Activated CD8-positive, alpha-beta memory T cell treated with anti-CD3 and anti-CD28 coated beads, Interleukin-2, amount 50 U/mL, for 24 hours (primary cell): Measurements from ENCODE around the gene ALG6.

Experiments
- DNase-seq: peaks from one replicate; pipeline ENCODE4 v3.0.0-alpha.2; 2020; ENCODE audit errors: extremely low read depth

Gene ALG6

DNA sequence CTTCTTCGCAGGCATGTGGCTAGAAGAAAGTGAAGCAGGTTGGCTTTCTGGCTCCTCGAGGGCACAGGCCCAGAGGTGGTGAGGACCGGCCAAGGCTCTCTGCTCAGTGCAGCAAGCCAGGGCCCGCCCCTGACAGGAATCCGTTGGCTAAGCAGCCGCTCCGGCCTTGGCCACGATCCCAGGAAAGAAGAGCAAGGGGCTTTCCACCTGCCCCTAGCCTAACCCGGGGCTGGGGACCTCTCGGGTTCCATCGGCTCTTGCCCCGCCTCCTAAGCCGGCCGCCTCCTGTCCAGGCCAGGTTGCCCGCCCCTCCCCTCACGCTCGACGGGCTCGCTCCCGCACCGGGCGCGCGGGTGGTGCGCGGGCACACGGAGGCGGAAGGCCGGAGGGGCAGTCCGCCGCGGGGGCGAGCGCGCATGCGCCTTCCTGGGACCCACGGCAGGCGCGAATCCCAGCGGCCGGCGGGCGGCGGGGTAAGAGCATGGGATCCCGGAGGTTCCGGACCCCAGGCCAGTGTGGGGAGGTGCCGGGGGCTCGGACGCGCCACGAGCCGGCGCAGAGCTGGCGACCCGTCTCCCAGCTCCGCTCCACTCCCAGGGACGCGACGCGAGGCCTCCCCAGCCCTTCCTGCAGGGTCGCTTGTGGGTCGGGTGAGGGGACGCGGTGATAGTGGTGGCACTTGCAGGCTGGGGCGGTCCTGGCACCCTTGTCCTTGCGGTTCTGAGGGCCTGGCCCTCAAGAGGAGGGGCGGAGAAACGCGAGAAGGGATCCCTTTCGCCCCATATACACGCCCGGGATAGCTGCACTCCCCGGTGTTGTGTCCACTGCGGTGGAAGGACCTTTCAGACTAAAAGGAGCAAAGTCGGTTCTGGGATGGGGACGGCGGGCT is at the start of gene ALG6:
ALG6 (plus strand) TSS at position 413 of the 889 bp plus-strand sequence. CDS start 3,351 bp downstream, outside the sequence.
- peak; percentile 77 for DNase-seq

DNA sequence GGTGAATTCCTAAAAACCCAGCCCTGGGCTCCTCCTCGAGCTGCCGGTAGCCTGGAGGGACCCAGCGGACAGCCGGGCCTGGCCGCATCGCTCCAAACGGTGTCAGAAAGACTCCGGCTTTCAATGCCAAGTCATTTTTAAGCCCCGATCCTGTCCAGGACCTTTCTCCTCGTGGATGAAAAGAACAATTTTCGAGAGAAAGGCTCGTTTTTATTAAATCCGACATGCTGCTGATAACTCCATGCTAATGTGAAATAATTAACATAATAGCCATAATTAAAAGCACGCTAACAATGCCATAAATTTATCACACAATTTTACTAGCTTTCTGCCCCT is 49.6 kb upstream of the ALG6 start:
- no peak for DNase-seq

DNA sequence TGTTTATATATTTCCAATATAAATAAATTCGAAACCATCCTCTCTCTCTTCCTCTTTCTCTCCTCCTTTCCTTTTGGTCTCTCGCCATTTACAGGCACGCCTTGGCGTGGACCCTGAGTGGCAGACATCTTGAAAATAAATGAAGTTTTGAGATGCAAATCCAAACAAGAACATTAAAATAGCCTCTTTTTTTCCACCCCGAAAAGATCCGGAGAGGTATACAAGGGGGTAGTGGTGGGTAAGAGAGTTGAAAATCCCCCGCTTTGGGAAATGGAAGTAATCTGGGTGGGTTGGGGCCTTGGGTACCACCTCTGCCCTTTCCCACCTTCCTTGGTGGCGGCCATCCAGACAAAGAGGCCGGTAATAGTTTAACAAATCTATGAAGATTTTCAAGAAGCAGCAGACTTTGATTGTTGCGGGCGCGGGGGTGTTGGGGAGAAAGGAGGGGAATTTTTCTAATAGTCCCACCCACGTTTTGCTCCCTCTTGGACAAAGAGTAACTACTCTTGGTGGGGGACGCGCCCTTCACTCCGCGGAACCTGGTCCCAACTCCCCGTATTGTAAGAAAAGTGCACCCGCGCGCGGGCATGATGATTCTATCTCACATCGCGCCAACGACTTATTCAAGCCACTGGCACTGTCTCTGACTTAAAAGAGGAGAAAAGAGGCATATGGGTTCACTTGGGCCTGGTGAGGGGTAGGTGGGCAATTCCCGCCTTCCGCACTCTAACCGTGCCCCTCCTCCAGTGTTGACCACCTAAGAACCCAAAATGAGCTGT is 49.0 kb upstream of the ALG6 start:
- no peak for DNase-seq

DNA sequence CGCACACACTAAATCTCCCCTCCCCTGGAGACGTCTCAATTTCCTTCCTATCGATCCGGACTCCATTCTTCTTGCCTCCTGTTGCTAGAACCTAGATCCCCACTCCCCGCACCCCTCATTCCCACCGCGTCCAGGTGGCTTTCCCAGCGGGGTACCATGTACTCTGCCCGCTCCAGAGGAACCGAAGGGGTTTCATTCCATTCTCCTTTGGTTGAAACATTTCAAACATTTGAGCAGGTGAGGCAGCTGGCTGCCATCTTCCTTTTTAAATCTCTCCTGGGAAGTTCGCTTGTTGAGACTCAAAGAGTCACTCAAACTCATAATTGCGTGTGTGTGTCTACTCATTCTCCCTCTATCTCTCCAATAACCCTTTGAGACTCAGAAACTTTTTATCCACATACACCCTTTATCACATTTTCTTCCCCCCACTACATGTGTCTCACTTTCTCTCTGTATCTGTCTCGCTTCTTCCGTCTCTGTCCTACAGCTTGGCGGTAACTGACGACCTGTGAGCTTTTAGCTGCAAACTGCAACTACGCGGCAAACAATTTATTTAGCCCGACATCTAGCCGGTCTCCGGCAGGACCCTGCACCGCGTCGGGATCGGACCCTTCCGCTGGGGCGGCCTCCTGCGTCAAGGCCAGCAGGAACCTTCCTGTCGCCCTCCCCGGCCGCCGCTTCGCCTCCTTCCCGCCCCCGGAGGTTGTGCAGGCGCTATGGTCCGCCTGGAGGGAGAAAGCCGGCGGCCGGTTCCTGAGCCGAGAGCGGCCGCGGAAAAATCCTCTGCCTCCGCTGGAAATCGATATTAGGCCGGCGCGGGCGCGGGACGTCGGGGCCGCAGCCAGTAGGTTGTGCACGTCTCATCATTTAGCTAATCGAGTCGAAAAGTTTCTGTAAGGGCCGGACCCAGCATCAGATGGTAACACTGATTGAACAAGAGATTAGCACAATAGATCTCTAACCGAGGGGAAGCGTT is 48.1 kb upstream of the ALG6 start:
- no peak for DNase-seq

DNA sequence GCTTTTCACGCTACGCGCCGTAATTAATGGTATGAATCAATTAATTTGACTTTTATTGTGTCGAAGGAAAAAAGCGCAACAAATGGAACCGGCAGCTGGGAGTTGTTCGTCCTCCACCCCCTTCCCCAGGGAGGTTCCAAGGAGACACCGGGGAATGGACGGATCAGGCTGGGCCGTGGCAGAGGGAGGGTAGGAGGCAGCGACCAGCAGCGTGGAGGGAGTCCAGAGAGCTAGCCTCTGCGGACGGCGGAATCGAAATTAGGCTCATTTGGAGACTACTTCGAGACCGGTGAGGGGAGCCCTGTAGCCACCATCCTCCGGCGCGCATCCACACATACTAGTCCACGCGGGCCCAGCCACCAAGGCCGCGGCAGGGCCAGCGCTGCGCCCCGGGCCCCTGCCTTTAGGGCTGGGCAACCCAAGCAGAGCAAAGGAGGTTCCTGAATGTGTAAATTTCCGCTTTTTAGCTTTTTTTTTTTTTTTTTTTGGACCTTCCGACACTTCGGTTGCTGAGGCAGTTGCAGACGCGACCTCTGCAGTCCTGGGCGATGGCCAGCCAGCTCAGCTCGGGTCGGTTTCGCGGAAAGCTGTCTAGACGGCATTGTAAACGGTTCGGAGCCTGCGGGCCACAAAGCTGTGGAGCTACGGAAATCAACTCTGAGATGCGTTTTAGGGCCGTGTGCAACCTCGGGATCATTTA is 47.3 kb upstream of the ALG6 start:
- no peak for DNase-seq

DNA sequence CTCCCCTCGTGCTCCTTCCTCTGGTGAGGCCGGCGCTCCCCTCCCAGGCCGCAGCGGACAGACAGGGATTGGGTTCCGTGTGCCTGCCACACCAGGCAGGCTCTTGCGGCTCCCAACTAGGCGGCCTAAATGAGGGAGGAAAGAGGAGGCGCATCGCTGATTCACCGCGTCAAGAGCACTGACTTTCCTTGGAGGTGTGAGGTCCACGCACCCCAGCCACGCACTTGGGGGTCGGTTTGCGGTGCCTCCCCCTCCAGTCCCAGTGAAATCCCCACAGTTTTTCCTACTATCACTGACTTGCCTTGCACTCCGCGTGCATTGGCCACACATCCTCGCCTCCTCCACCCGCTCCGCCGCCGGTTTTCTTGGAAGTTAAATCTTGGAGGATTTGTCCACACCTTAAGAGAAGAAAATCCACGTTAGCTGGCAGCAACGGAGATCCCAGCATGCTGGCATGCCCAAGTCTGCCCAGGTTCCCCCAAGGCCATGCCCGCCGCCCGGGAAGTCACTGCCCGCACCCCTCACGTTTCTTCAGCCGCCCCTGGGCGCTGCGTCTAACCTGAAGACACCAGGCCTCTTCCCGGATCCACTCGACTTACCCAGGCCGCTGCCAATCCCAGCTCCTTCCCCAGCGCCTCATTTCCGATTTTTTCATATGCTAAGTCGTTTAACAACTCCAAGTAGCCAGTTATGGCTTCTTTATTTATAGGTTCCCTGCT is 46.2 kb upstream of the ALG6 start:
- no peak for DNase-seq

DNA sequence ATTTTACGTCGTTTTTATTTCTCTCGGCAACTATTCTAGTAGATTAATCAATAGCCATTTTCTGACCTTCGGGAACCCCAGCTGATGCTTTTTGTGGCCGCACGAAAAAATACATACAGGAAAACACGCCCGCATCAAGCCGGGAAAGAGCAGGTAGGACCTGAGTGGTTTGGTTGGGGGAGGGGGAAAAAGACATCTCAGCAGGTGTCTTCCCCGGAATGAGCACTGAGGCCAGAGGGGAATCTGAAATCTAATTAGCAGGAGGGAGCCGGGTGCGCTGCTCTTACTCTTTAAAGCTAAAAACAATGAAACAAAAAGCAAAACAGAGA is 45.7 kb upstream of the ALG6 start:
- no peak for DNase-seq

DNA sequence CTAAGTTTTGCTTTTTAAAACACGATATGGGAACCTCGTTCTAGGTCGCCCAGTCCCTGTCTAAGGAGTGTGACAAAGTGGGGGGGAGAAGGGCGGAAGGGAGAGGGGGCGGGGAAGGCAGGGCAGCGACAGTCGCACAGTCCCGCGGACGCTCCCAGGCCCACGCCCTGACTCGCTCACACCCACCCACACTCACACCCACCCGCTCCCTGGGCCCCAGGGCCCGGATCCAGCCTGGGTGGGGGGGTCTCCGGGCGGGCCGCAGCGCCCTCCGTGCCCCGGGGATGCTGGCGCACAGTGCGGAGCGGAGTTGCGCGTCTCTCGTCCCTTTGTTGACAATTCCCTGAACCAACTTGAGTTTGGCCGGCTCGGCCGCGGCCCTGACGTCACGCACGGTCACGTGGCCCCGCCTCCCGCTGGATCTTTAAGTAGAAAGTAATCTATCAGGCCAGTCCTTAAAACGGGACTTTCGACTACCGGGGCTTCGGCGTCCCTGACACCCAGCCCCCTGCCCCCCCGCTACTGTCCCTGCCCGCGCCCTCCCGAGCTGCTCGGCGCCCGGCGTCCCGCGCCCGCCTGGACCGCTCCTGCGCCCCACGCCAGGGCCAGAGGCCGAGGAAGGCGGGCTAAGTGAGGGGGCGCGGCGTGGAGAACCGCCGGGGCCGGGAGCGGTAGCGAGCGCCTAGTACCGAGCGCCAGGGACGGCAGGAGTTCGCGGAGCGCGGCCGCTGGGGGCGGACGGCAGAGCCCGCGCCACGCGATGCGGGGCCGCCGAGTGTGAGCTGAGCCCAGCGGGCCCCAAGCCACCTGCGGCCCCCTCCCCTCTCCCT is 45.1 kb upstream of the ALG6 start, which contains the start of gene FOXD3:
FOXD3 (plus strand) TSS at position 454 of the 830 bp plus-strand sequence. CDS start 492 bp downstream, outside the sequence.
- DNase-seq, result no peak

DNA sequence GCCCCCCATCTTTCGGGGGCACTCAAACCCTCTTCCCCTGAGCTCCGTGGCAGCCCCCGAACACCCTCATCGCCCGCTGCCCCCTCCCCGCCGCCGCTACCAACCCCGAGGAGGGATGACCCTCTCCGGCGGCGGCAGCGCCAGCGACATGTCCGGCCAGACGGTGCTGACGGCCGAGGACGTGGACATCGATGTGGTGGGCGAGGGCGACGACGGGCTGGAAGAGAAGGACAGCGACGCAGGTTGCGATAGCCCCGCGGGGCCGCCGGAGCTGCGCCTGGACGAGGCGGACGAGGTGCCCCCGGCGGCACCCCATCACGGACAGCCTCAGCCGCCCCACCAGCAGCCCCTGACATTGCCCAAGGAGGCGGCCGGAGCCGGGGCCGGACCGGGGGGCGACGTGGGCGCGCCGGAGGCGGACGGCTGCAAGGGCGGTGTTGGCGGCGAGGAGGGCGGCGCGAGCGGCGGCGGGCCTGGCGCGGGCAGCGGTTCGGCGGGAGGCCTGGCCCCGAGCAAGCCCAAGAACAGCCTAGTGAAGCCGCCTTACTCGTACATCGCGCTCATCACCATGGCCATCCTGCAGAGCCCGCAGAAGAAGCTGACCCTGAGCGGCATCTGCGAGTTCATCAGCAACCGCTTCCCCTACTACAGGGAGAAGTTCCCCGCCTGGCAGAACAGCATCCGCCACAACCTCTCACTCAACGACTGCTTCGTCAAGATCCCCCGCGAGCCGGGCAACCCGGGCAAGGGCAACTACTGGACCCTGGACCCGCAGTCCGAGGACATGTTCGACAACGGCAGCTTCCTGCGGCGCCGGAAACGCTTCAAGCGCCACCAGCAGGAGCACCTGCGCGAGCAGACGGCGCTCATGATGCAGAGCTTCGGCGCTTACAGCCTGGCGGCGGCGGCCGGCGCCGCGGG is 44.2 kb upstream of the ALG6 start:
- no peak for DNase-seq

DNA sequence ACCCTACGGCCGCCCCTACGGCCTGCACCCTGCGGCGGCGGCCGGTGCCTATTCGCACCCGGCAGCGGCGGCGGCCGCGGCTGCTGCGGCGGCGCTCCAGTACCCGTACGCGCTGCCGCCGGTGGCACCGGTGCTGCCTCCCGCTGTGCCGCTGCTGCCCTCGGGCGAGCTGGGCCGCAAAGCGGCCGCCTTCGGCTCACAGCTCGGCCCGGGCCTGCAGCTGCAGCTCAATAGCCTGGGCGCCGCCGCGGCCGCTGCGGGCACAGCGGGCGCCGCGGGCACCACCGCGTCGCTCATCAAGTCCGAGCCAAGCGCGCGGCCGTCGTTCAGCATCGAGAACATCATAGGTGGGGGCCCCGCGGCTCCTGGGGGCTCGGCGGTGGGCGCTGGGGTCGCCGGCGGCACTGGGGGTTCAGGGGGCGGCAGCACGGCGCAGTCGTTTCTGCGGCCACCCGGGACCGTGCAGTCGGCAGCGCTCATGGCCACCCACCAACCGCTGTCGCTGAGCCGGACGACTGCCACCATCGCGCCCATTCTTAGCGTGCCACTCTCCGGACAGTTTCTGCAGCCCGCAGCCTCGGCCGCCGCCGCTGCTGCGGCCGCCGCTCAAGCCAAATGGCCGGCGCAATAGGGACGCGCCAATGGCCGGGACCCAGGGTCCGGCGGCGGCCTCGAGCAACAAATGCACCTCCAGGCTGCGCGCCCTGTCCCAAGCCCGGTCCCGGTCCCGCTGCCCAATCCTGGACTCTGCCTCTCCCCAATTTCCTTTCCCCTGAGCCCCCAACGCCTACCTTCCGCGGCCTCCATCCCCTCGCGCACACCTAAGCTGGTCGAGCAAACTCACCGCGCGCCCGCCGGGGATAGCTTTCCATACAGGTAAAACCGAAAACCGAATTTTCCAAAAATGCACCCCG is 43.3 kb upstream of the ALG6 start:
- no peak for DNase-seq

DNA sequence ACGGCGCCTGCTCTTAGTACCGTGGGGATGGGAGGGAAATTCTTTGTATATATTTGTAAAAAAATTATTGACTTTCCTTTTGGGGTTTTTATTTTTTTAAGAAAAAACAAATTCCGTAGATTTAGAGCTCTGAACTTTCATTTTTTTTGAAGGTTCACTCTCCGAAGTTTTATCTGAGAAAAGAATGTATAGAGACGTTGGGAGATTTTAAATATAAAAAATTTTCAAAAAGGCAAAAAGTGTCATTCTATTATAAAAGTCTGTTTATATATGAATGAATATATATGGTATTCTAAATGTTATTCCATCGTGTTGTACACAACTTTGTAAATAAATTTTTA is 42.7 kb upstream of the ALG6 start:
- DNase-seq, result no peak

DNA sequence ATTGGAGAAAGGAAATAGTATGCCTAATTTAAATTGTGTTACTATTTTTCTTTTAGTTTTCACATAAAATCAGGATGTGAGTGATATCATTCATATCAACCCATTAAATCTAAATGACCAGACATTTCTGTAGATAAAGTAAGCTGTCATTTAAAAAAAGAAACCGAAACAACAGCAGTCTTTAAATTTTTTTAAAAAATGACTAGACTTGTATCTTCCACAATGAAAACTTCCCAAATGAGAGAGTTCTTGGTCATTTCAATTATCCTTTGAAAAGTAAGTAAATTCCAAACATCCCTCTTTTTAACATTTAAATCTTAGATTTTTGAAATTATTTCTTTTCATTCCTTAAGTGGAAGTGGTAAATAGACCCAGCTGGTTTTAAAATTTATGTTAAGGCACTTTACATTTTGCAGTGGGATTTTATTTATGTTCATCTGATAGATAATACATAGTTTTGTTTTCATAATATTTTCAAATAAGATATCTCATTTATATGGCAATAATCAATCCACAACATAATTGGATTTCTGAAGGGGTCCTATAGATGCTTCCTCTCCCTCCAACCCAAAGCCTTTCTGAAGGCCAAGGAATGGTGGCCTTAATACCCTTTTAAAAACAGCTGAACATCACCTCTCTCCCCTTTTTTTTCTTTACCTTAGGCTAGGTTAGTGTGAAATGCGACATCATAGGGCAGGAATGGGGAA is 42.0 kb upstream of the ALG6 start:
- no peak for DNase-seq

DNA sequence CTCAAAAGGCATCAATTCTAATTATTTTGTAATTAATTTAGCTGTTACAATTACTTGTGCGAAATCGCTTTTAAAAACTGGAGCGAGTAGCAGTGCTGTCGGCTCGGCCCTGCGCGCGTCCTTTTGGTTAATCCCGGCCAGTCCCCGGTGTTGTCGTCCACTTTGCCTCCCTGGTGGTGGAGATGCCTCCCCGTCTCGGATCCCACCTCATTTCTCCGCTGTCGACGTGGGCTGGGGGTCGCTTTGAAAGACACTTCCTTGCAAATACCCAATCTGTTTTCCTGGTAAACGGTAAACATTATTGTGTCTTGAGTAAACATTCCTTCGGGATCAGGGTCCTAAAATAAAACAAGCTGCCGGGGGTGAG is 41.3 kb upstream of the ALG6 start:
- DNase-seq, result no peak

DNA sequence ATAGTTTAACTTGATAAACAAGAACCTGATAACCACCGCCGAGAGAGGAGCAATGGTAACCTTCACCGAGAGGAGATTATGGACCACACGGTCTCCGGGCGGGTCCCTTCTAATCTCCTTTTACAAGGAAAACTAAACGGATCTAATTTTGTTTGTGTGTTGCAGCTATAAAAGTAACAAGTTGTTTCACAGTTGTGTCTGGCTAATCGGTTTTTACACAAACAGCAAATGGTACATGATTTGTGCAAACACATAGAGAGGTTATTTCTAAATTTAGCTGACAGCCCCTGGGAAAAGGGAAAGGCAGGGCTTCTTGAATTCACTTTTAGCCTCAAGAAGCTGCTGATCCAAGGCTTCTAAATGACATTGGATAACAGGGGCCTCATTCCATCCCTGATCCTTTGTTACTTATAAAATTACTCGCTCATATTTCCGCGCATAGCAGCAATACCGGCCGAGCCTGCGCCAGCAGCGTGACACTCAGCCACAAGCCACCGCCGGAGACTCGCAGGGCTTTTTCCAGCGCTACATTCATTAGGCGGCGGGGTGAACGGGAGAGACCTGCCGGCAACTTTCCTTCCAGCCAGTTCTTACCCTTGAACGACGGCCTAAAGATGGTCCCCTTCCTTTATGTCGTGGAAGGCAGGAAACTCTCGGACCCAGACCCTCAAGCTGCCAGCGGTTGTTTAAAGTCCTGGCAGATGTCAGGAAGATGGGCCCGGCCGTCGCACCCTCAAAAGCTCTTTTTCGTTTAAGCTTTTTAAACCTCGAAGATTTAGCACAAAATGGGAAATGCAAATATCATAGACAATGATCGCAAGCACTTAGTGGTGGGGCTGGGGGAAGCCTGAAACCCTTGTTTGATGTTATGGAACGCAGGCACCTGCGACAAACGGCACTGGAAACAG is 40.7 kb upstream of the ALG6 start:
- no peak for DNase-seq

DNA sequence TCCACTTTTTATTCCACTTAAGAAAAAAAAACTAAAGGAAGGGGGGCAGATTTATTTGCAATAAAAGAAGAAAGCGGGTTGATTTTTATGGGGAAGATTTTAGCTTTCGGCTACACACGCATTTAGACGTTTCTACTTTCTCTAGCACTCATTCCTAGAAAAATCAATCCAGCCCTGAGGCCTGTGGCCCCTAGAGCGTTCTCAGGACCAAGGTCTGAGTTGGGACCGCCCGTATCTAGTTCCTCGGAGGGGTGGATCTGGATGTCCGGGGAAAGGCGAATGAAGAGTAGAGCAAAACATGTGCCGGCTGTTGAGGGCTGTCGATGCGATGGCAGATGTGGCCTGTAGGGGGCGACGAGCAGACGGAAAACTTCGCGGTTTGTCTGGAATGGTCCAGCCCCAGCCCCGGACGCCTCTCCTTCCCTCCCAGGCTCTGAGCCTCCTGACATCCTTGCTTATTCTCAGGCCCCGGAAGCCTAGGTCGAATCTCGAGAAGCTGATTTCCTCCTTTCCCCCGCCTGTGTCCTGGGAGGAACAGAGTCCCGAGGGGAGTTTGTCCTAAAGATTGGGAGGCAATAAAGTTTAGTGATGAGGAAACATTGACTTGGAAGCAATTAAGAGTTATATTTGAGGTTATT is 39.9 kb upstream of the ALG6 start:
- no peak for DNase-seq

DNA sequence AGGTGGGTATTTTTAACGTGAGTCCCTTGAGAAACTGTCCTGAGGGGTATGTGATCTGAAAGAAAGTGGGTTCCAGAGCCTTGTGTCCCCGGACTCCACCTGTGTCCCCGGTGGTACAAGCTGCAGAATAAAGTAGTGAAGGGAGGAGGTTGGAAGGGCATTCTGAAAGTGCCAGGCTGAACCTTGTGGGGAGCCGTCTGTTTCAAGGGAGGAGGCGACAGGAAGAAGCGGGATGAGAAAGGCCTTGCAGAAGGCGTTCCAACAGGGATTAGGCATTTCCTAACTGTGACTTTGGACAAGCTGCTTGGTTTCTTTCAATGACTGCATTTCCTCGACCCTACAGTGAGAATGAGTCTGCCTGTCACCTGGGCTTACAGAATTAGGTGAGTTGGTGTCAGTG is 39.3 kb upstream of the ALG6 start:
- no peak for DNase-seq
